Stomach (tissue), 4 donors: ENCODE data around the gene MUC7.

Source experiments
- EP300 ChIP-seq: sonication (generic); formaldehyde crosslinking; IDR thresholded peaks from one replicate; pipeline ENCODE4 v1.6.1; 2017; ENCODE audit warnings: antibody characterized with exemption
- POLR2A ChIP-seq, 4 donors: fragments of 450-650 bp; IDR thresholded peaks; one replicate each; pipeline ENCODE4 v1.6.1; 2016; ENCODE audit warnings: antibody characterized with exemption in 4 of 4, control low read depth in 2 of 4, mild to moderate bottlenecking in 1 of 4, moderate library complexity in 1 of 4
- TF ChIP-seq, protein P1 (sequence below), 7 experiments: fragments of 450-650 bp in 4 of 7; fragments of 200-600 bp in 3 of 7; sonication (generic) in 3 of 7; IDR thresholded peaks; one replicate each; pipeline ENCODE4 v1.5.1; 2016 to 2019; ENCODE audit warnings: antibody characterized with exemption in 7 of 7, control low read depth in 2 of 7, mild to moderate bottlenecking in 1 of 7

DNA sequence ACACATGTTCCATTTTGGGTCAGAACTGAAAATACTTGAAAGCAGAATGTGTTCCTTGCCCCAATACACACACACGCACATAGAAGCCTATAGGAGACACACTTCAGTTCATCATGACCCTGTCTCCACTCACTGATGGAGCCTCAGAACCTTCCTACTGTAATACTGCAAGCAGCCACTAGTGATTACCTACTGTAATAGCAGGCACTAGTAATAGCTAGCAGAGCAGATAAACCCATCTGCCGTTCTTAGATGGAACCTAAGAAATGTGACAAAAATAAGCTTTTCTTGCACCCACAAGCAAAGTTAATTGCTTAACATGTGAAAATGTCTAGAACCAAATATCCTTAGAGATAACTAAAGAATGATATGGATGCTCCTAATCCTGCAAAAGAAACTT lies 60.0 kb downstream of the MUC7 start:
- TF ChIP-seq, protein P1, sequence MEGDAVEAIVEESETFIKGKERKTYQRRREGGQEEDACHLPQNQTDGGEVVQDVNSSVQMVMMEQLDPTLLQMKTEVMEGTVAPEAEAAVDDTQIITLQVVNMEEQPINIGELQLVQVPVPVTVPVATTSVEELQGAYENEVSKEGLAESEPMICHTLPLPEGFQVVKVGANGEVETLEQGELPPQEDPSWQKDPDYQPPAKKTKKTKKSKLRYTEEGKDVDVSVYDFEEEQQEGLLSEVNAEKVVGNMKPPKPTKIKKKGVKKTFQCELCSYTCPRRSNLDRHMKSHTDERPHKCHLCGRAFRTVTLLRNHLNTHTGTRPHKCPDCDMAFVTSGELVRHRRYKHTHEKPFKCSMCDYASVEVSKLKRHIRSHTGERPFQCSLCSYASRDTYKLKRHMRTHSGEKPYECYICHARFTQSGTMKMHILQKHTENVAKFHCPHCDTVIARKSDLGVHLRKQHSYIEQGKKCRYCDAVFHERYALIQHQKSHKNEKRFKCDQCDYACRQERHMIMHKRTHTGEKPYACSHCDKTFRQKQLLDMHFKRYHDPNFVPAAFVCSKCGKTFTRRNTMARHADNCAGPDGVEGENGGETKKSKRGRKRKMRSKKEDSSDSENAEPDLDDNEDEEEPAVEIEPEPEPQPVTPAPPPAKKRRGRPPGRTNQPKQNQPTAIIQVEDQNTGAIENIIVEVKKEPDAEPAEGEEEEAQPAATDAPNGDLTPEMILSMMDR (IDR thresholded peaks at IDR 0.05), result no peak
- TF ChIP-seq POLR2A (IDR thresholded peaks at IDR 0.05), result no peak
- TF ChIP-seq EP300, result no peak
